Activated naive CD4-positive, alpha-beta T cell treated with anti-CD3 and anti-CD28 coated beads, Interleukin-2, amount 50 U/mL, for 16 hours (primary cell): ENCODE data around the gene MCTP1.

ENCODE experiments used
- DNase-seq: peaks from one replicate; pipeline ENCODE4 v3.0.0-alpha.2; 2020

Gene MCTP1

DNA sequence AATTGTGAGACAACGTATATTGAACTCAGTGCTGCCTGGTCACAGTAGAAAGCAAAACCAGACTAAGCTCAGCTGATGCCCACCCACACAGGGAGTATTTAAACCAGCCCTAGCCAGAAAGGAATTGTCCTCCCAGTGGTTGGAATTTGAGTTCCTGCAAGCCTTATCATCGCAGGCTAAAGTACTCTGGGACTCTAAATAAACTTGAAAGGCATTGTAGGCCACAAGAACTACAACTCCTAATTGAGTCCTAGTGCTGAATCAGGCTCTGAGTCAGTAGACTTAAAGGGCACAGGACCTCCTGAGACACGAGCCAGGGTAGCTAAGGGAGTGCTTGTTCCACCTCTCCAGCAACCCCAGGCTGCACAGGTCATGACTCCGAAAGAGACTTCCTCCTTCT, 171.4 kb downstream of the MCTP1 start:
- no peak for DNase-seq

DNA sequence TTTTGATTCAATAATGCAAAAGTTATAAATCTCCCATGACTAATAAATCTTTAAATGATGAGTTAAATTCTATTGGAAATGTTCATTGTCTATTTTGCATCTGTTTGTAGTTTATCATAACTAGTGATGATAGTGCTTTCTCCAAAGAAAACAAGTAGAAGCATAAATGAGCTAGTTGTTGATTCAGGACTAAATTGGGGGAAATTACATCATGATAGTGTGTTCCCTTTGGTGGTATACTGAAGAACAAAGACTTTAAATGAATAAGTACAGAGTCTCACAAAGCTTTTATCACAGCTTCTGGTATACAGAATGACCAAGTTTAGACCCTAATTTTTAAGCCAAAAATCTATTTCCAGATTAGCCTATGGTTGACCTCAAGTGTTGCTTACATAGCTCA, 173.8 kb downstream of the MCTP1 start:
- no peak for DNase-seq

DNA sequence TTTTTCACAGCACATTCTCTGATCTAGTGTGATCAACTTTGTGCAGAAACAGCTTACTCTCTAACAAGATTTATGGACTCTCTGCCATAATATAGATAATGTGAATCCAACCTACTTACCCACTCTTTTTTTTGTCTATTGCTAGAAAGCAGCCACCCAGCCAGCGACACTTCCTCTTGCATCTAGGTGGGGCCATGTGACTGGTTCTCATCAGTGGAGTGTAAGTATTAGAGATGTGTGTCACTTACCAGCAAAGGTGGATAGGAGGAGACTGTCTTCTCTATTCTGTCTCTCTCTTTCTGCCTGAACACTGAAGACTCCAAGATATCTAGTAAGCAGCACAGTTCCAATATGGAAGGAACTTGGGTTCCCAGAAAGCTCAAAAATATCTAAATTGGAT, 174.8 kb downstream of the MCTP1 start:
- DNase-seq, result no peak

DNA sequence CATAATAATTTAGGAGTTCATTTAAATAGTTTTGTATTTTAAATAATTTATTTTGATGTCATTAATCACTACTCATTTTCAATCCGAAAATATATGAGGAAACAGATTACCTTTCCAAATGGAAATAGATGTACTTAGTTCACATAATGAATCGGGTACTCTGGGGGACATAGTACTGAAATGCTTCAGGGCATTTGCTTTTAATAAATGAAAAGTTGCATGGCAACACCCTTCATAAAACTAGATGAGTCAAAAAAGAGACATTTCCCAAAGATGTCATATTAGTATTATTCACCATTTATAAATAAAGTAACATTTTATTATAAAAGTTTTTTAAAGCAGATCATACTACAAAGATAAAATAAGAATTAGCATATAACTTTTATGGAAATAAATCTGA, 177.8 kb downstream of the MCTP1 start:
- no peak for DNase-seq

DNA sequence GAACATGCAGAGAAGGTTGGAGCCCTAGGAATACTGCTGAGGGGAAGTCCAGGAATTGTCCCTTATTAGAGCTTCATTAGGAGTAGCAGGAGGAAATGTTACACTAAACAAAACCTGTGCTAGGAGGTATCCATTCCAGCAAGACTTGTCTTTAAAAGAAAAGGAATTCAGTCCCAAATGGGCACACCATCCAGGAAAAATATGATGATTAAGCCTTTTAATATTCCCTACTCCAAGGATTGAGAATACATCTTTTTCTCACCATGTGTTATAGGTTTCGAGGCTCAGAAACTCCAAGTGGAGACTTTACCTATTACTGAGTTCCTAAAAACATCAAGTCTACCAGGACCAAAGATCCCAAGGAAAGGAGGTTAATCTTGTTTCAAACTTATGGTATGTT, 179.3 kb downstream of the MCTP1 start:
- no peak for DNase-seq

DNA sequence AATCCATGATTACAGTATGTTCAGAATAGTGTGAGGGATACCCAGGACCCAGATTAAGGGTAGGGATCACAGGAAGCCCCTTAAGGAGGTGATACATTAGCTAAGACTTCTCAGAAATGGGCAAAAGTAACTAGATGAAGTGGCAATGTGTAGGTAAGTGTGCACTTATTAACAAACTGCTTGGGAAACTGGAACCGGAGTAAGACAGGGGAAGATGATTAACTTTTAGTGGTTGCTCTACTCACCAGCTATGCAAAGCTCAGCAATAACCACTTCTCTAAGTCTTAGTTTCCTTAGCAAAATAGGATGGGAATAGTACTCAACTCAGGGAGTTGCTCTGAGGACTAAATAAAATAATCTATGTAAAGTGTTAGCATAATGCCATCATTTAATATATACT, 182.2 kb downstream of the MCTP1 start:
- DNase-seq, result no peak

DNA sequence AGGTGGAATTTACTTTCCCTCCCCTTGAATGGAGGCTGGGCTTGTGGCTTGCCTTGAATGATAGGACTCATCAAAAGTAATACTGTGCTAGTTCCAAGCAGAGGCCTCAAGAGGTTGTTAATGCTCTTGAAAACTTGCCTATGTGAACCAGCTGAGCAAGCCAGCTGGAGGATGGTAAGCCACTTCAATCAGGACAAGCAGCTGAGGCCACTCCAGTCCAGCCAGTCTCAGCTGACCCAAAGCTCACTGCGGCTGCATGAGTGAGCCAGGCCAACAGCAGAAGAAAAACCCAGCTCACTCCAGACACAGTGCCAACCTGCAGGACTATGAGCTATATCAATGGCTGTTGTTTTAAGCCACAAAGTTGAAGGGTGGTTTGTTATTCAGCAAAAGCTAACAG, 182.8 kb downstream of the MCTP1 start:
- DNase-seq, result no peak

DNA sequence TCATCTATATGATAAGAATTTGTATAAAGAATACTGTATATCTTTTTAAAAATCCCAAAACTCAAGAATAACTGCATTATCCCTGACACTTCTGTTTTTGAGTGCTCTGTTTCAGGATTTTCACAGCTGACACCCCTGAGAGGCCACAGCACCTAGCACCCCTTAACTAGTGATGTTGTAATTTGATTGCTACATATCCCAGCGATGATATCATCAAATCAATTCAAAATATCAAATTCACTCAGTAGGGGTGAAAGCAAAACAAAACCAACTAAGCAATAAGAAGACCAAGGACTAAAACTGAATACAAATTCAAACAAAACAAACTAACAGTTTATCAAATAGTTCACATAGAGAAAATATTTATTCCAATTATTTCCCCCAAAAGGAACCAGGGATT, 184.3 kb downstream of the MCTP1 start:
- DNase-seq, result no peak

DNA sequence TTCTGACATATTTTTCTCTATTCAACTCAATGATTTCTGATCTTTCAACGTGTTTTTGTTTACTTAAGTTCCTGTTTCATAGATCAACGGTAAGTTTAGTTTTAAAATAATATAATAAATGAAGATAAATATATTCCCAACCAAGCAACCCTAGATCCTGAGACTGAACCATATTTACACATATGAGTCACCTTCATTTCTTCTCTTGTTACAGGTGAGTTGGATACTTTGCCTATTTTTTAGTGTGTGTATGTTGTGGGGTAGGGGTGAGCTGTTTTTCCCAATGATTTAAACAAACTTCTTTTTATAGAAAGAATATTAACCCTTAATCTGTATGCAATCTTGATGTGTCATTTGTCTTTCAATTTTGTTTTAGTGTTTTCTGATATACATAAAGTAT, 186.9 kb downstream of the MCTP1 start:
- DNase-seq, result no peak

DNA sequence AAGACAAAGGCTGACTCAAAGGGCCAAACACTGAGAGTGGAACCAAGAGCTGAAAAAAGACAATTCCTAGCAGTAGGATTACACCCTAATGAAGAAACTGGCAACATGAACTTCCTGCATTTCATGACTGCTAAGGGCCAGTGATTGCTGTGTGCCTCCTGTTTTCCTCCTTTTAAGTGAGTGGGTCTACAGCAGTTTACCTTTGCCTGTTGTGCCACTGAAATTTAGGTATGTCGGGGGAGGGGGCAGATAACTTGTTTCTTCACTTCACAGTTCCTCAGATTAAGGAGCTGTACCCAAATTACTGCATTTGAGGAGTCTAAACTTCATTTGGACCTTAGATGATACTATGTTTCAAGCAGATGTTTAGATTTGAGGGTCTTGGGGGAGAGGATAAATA, 191.7 kb downstream of the MCTP1 start:
- no peak for DNase-seq

DNA sequence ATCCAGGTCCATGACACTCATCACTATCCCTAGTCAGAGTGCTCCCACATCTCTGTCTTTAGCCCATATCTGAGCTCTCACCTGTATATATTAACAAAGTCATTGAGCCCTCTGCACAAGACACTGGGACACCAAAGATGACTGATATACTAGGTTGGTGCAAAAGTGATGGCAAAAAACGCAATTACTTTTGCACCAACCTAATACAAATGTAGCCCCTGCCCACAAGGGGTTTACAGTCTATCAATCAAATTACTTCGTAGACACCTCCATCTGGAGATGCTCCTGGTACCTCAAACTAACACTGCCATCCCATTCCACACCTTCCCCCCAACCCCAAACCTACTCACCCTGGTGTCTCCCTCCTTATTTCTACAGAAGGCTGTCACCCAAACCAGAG, 194.1 kb downstream of the MCTP1 start:
- DNase-seq, result no peak

DNA sequence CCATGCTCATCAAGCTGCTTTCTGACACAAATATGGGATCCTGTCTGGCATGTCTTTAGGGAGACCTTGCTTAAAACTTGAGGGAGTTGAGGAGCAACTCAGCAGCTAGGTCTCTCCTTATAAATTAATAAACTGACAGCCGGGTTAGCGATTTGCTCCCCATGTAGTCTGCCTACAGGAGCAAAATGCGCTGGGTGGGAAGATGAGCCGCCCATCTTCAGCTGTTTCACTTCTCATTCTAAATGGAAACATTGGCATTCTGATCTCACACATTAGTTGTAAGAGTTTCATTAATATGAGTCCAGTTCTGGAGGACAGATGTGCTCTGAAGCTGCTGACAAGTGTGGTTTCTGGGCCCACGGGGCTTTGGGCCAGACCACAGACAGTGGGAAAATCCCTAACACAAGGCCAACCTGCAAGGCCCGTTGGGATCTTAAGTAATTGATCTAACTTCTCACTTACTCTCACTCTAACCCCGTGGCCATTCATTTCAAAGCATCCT, 197.0 kb downstream of the MCTP1 start:
- no peak for DNase-seq

DNA sequence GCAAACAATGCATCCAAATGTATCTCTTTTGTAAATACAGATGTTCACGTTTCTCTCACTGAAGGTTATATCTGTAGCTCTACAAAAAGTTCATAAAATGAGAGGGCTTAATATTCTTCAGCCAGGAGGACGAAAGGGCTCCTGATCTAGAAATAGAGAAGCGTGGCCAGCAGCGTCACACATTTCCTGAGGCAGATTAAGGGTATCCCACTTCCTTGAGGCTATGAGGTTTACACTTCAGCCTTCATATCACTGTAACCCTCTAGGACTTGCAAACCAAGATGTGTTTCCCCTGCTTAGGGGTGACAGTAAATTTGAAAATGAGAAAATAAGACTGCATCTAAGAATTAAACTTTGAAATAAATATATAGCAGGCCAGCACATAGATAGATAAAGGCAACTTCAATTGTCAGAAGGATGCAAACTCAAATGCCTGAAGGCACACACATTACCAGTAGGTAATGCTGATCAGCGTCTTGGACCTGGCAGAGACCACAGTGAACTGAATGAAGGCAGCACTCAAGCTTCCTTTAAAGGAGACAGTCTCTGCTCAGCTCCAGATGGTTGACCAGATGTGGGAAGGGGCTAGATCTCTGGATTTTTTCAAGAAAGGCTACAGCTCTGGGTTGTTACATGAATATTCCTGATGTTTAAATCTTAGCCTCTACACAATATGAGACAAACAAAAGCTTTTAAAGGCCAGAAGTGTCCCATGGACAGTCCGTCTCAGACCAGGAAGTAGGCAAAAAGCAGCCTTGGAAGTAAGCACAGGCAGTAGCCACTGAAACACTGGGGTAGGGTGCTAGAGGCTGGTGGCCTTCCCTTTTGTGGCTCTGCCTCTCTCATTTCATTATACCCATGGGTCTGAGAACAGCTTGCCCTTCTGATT, 197.7 kb downstream of the MCTP1 start:
- DNase-seq, result no peak

DNA sequence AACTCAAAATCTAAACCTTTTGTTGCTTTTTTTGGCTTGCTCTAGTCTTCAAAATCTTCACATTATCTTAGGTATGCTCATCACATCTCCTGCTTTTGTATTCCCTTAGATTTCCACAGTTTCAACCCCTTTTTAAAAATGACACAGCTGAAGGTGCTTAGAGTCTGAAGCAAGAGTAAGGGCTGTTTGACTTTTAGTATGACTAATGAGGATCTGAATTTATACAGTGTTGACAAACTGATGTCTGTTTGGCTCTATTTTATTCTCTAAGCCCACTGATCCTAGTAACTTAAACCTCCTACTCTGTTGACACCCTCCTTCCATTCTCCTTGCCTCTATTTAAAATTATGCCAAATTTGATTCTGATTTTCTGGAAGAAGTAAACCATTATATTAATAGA, 200.1 kb downstream of the MCTP1 start:
- no peak for DNase-seq

DNA sequence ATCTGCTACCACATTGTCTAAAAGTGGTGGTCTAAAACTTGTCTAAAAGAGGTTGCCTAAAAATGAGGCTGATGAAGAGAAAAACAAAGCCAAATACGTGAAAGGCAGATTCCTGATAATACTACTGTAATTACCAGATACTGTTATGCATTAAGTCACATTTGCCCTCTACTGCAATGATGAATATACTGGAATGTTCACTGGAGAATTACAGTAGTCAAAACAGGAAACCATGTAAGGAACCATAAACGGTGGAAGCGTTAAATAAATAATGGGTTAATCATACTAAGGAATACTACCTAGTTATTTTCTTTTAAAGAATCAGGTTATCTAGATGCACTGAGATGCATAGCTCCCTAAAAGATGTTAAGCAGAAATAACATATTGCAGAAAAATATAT, 201.3 kb downstream of the MCTP1 start:
- no peak for DNase-seq

DNA sequence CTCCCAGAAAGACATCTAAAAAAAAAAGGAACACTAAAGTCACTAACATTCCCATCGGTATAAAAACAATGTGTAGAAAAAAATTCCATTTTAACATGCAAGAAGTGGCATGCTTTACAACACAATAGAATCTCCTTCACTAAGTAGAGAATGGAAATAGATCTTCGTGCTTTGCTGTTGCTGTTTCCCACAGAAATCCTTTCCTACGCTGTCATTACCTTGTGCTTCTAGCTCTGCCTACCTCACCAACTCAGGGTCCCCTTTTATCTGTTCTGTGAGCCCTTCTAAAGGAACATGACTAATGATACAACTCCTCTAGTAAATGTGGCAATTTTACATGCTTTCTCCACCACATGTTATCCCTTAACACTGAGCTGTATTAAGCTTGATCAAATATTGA, 202.9 kb downstream of the MCTP1 start:
- DNase-seq, result no peak

DNA sequence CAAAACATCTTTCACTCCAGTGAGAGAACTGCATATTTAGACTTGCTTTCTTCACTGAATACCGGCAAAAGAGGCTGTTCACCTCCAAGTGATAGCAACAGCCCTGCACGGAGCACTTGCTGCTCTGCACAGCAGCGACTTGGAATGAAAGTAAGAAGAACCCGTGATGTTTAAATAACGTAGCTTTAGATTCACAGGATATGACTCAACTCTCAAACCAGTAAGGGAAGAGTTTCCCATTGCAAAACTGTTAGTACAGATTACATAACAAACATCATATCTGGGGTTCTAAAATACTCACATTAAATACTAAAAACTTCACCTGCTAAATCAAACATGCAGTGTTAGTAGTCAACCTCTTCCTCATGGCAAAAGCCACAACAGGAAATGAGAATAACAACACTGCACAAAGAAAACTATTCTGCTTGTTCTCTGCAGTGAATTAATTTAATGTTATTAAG, 203.4 kb downstream of the MCTP1 start:
- no peak for DNase-seq

DNA sequence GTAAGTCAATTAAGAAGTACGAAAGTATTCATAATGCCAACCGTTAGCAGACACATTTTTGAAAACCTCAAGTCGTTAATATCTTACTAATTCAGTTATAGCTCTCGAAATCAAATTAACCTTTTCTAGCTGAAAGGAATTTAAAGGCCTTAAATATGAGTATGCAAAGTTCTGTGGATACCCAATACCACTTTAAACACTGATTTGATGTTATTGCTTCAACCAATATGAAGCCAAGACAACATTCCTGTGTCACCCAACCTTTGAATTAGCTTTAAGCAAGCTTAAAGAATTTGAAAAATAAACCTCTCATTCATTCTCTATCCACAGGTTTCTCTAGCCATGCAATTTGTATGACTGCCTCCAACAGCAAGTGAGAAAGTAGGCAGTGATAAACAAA, 204.5 kb downstream of the MCTP1 start:
- no peak for DNase-seq

DNA sequence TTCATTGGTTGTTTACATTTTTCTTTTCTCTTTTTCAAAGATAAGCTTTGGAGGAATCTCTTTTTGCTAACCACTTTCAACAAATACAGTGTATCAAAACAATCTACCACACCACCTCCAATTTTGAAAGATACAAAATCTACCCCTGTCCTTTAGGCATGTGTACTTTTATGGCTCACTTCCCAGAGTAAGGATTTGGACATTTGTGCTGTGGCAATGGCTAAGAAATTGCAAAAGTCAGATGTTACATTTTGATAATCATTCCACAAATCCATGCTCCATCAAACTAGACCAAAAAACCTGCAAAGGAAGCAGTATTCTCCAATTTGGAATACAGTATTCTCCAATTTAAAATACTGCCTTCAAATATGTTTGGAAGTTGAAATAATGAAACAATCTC, 204.9 kb downstream of the MCTP1 start:
- DNase-seq, result no peak

DNA sequence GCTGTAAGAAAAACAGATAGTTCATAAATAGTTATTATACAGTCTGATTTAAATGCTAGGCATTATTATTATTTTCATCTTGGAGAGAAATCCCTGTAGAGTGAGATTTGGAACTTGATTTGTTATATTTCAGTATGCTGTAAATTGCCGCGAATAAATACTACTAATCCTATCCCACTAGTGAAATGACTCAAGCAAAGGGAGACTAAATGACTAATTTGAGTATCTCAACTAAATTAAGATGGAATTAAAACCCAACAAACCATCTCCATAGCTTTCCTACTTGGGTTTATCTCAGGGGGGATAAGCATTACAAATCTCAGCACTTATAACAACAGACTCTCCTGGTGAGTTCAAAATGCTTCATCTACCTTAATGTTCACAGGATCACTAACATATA, 206.0 kb downstream of the MCTP1 start:
- no peak for DNase-seq

DNA sequence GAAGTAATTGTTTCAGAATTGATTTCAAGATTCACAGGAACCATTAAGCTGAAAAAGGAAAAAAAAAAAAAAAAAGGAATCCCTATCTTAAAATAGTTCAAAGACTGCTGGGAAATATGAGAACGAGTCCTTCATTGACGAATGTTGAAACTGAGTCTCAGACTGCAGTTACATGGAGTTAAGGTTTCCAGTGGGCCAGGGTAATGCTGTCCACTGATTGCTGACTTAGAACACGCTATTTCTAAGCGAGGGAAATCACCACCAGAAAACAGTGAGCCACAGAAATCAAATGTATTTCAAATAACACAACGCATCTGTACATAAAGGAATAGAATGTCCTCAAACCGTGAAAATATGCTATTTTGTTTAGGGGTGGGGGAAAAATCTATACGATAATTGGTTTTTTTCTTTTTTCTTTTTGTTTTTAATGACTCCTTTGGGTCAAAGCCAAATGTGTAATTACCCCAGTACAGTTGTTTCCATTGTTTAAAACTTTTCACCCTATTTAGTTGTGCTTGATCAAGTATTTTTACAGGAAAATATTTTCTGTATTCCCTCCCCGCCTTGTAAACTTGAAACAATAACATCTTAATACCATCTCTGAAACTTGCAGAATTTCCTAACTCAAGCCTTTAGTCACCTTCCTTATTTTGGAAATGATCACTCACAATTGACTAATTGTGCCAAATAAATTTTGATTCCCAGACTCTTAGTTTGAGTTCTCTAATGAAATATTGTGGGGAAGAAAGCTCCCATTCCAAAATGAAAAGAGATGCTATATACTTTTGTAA, 208.3 kb downstream of the MCTP1 start:
- DNase-seq, result no peak

DNA sequence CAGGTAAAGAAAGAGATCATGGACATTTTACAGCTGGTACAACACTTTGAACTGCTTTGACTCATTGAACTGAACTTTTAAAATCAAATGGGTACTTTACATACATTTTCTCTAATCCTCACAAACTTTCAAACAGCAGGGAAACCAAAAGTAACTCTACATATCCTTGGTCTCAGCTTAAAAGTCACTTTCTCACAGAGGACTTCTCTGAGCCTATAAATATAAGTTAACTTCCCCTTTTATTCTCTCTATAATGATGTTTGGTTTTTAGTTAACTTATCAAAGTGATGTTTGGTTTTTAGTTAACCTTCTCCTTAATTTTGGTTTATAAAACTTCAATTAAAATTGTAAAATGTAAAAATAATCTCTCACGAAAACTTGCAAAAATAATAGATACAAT, 209.8 kb downstream of the MCTP1 start:
- DNase-seq, result no peak

DNA sequence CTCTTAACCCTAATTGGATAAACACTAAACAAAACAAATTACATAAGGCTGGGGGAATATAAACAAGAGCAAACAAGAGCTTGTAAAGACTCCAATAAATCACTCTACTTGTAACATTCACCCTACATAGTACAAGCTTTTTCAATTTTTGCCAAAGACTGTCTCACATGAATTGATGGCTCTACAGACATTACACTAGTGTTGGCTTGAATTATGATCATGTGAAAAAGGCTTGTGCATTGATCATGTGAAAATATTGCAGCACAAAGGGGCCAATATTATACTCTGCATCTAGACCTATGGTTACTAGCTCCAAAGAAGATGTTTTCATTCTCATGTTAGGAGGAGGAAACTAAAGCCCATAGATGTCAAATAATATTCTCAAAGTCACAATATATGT, 212.6 kb downstream of the MCTP1 start:
- DNase-seq, result no peak

DNA sequence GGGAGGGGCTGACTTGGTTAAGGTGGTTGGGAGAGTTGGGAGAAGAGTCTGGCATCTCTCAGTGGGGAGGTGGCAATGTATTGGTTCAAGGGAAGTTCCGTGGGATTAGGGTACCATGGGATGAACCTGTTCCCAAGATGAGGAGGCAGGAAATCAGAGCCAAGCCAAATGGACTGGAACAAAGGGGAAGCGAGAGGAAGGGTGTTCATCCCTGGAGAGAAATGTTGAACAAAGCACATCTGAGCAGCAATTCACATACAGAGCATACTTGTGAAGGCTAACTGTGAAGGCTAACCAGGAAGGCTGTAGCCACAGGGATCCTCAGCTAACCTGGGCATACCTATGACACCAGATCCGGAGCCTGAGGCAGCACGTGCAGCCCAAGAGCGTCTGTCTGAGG, 214.0 kb downstream of the MCTP1 start:
- DNase-seq, result no peak
